ENCODE data around the gene ADAMTS12. TPM values are rescaled to one million over a fixed set of nuclear protein-coding genes. Genes with fewer than 3 reads are reported as not detected.

Gene ADAMTS12
- total RNA-seq, 2 donors from 2014 or later, result 0.42 to 1.1 TPM

GRCh38 chr5:33843579-33843978 is 48.2 kb downstream of the ADAMTS12 start:
- TF ChIP-seq CTCF (IDR thresholded peaks at IDR 0.05), result no peak
- Histone ChIP-seq H3K9me3 (no peaks in the 10 kb centered on the region), H3K36me3 (no peaks in the 10 kb centered on the region), H3K27ac (no peak overlapping the region), H3K9ac (ENCODE audit: low read depth in 2 of 2, low read length in 2 of 2) (no peak overlapping the region), H3K27me3 (no peaks in the 10 kb centered on the region), H3K4me3 (no peak overlapping the region), H3K4me1 (no peaks in the 10 kb centered on the region)
- intact Hi-C loops (cut with DNase I), result no loop called here
- DNase-seq, result no peak

- no peaks in the 10 kb centered on the region for H3K4me1 ChIP-seq
- TF ChIP-seq CTCF (IDR thresholded peaks at IDR 0.05), result no peak
- intact Hi-C loops (cut with DNase I), result no loop called here
Measured at GRCh38 chr5:33842456-33842855, 49.3 kb downstream of the ADAMTS12 start.

DNA sequence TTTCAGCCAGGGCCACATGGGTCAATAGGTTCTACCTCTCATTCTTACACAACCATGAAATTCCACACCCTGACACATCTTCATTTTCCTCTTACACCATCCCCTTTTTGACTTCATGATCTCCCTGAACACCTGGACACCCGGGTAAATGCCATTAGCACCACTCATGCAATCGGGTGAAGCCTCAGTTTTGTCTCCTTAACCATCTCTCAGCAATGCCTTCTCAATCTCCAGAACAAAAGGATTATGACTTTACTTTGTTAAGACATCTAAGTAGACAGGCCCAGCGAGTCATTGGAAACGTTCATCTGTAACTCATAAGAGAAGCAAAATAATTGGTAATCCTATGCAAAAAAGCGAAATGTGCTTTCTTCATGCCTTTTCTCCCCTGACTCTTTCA is 49.9 kb downstream of the ADAMTS12 start:
- H3K9ac ChIP-seq (ENCODE audit: low read depth in 2 of 2, low read length in 2 of 2), result no peak overlapping the region
- H3K27me3 ChIP-seq, result no peaks in the 10 kb centered on the region
- no peaks in the 10 kb centered on the region for H3K36me3 ChIP-seq
- no peak overlapping the region for H3K4me3 ChIP-seq
- DNase-seq, result no peak
- TF ChIP-seq CTCF (IDR thresholded peaks at IDR 0.05), result no peak
- no peak overlapping the region for H3K27ac ChIP-seq
- intact Hi-C loops (cut with DNase I), result no loop called here
- no peaks in the 10 kb centered on the region for H3K4me1 ChIP-seq
- no peaks in the 10 kb centered on the region for H3K9me3 ChIP-seq

More at GRCh38 chr5:33842456-33842855, 49.3 kb downstream of the ADAMTS12 start:
- Histone ChIP-seq H3K27me3 (no peaks in the 10 kb centered on the region), H3K36me3 (no peaks in the 10 kb centered on the region), H3K9me3 (no peaks in the 10 kb centered on the region), H3K4me3 (no peak overlapping the region), H3K9ac (ENCODE audit: low read depth in 2 of 2, low read length in 2 of 2) (no peak overlapping the region), H3K27ac (no peak overlapping the region)
- DNase-seq, result no peak

- Histone ChIP-seq H3K36me3 (no peaks in the 10 kb centered on the region), H3K4me1 (no peaks in the 10 kb centered on the region), H3K9ac (ENCODE audit: low read depth in 2 of 2, low read length in 2 of 2) (no peak overlapping the region), H3K9me3 (no peaks in the 10 kb centered on the region), H3K4me3 (no peak overlapping the region), H3K27me3 (no peaks in the 10 kb centered on the region), H3K27ac (no peak overlapping the region)
- DNase-seq, result no peak
- TF ChIP-seq CTCF (IDR thresholded peaks at IDR 0.05), result no peak
- intact Hi-C loops (cut with DNase I), result no loop called here
Measured at GRCh38 chr5:33840927-33841547, 50.8 kb downstream of the ADAMTS12 start.

DNA sequence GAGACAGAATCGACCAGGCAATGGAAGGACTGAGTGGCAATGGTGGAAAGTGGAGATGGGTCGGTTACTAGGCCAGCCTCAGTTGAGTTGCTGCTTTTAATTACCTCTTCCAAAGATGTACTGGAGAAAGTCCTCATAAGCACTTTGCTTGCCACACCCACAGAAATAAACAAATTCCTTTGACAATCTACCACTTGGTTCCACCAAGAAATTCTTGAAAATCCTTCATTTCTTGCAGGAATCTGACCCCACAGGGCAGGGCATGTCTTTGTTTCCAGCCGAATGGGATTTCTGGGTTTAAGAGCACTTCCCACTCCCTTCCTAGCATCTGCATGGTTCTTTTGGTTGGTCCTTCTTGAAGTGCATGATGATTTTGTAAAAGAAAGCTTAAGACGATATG is 54.5 kb downstream of the ADAMTS12 start:
- no peak for TF ChIP-seq CTCF (IDR thresholded peaks at IDR 0.05)
- Histone ChIP-seq H3K36me3 (no peaks in the 10 kb centered on the region), H3K9ac (ENCODE audit: low read depth in 2 of 2, low read length in 2 of 2) (no peak overlapping the region), H3K4me3 (no peak overlapping the region), H3K4me1 (no peaks in the 10 kb centered on the region), H3K27me3 (no peaks in the 10 kb centered on the region), H3K9me3 (no peaks in the 10 kb centered on the region), H3K27ac (no peak overlapping the region)
- intact Hi-C loops (cut with DNase I), result no loop called here
- no peak for DNase-seq
